SU-DHL-6 (cell line): ENCODE results near the gene POLG.

Source experiments
- H2AFZ ChIP-seq: fragments of 200-600 bp; sonication (generic); 2 replicates; pipeline ENCODE4 v1.6.1; 2014; ENCODE audit warnings: low read depth, mild to moderate bottlenecking, moderate library complexity, mixed read lengths, antibody characterized with exemption, low read length; ENCODE audit not compliant: severe bottlenecking
- H3F3A ChIP-seq: fragments of 200-600 bp; shearing (Covaris generic); 2 replicates; pipeline ENCODE4 v1.6.0; 2016; ENCODE audit warnings: antibody characterized with exemption, mild to moderate bottlenecking; ENCODE audit not compliant: insufficient read depth
- H3K27ac ChIP-seq: fragments of 200-600 bp; sonication (generic); 2 replicates; pipeline ENCODE4 v1.5.1; 2016; ENCODE audit warnings: low read depth, mild to moderate bottlenecking, low read length, moderate library complexity, mixed read lengths
- H3K27me3 ChIP-seq: fragments of 200-600 bp; sonication (generic), shearing (Covaris generic); 2 replicates; pipeline ENCODE4 v1.6.0; 2014; ENCODE audit warnings: mild to moderate bottlenecking, low read length
- H3K36me3 ChIP-seq: fragments of 200-600 bp; sonication (generic); 2 replicates; pipeline ENCODE4 v1.6.1; 2014; ENCODE audit warnings: mild to moderate bottlenecking, low read length, mixed read lengths
- H3K4me2 ChIP-seq: fragments of 300-600, 200-600 bp; shearing (Covaris generic), sonication (generic); 2 replicates; pipeline ENCODE4 v1.6.0; 2014; ENCODE audit warnings: low read length, low read depth, mild to moderate bottlenecking; ENCODE audit not compliant: poor library complexity, severe bottlenecking
- H3K4me3 ChIP-seq: fragments of 200-600 bp; sonication (generic); 2 replicates; pipeline ENCODE4 v1.5.1; 2014; ENCODE audit warnings: antibody characterized with exemption, low read length, mild to moderate bottlenecking, mixed read lengths; ENCODE audit not compliant: insufficient read depth, poor library complexity, severe bottlenecking
- H3K79me2 ChIP-seq: fragments of 200-600 bp; sonication (generic); 2 replicates; pipeline ENCODE4 v1.6.1; 2014; ENCODE audit warnings: mild to moderate bottlenecking, low read length, moderate library complexity; ENCODE audit not compliant: insufficient read depth
- H3K9ac ChIP-seq: fragments of 200-600 bp; sonication (generic); 2 replicates; pipeline ENCODE4 v1.7.0; 2014; ENCODE audit warnings: mild to moderate bottlenecking, low read length
- H3K9me2 ChIP-seq: fragments of 200-600 bp; sonication (generic); replicated peaks from 2 replicates; pipeline ENCODE4 v1.6.1; 2014; ENCODE audit warnings: low read length; ENCODE audit not compliant: insufficient read depth
- H3K9me3 ChIP-seq: fragments of 200-600 bp; sonication (generic); 2 replicates; pipeline ENCODE4 v1.6.1; 2014; ENCODE audit warnings: low read length, mixed read lengths; ENCODE audit not compliant: insufficient read depth
- H4K20me1 ChIP-seq: fragments of 200-600 bp; sonication (generic); 2 replicates; pipeline ENCODE4 v1.6.1; 2014; ENCODE audit warnings: low read depth, mild to moderate bottlenecking, antibody characterized with exemption, low read length, moderate library complexity, mixed read lengths
- CTCF ChIP-seq: fragments of 200-600 bp; sonication (generic); IDR thresholded peaks from one replicate; pipeline ENCODE4 v1.5.1; 2017; ENCODE audit warnings: antibody characterized with exemption, mild to moderate bottlenecking, low read length, moderate library complexity; ENCODE audit not compliant: insufficient read depth, poor library complexity, severe bottlenecking
- EZH2phosphoT487 ChIP-seq: fragments of 200-600 bp; sonication (generic), shearing (Covaris generic); conservative IDR thresholded peaks from 2 replicates; pipeline ENCODE4 v1.6.1; 2018; ENCODE audit warnings: mild to moderate bottlenecking, antibody characterized with exemption, low read length, moderate library complexity, mixed read lengths

The POLG gene

GRCh38 chr15:89377024-89377841 is 42.6 kb upstream of the POLG start:
- no peaks in the 10 kb centered on the region for H3K36me3 ChIP-seq

GRCh38 chr15:89376388-89376787 is 41.8 kb upstream of the POLG start:
- no peak overlapping the region for H3K4me2 ChIP-seq
- H3K79me2 ChIP-seq, result no peaks in the 10 kb centered on the region
- H3K36me3 ChIP-seq, result no peaks in the 10 kb centered on the region
- no peak for TF ChIP-seq EZH2phosphoT487
- no peak for TF ChIP-seq CTCF
- H3K27ac ChIP-seq, result no peak overlapping the region
- no peaks in the 10 kb centered on the region for H3K27me3 ChIP-seq
- H3K9me2 ChIP-seq, result no peaks in the 10 kb centered on the region
- no peak overlapping the region for H3K9ac ChIP-seq
- no peak overlapping the region for H3K4me3 ChIP-seq
- H3F3A ChIP-seq, result no peaks in the 10 kb centered on the region
- H3K9me3 ChIP-seq, result no peaks in the 10 kb centered on the region
- H4K20me1 ChIP-seq, result no peaks in the 10 kb centered on the region
- no peak overlapping the region for H2AFZ ChIP-seq

More at GRCh38 chr15:89377024-89377841, 42.6 kb upstream of the POLG start:
- TF ChIP-seq CTCF (no peak), EZH2phosphoT487 (no peak)
- Histone ChIP-seq H3F3A (no peaks in the 10 kb centered on the region), H3K27me3 (no peaks in the 10 kb centered on the region), H3K9me2 (no peaks in the 10 kb centered on the region), H3K4me3 (no peak overlapping the region), H2AFZ (no peak overlapping the region), H3K27ac (no peak overlapping the region), H3K9me3 (no peaks in the 10 kb centered on the region), H4K20me1 (no peaks in the 10 kb centered on the region), H3K9ac (no peak overlapping the region), H3K79me2 (no peaks in the 10 kb centered on the region), H3K4me2 (no peak overlapping the region)

GRCh38 chr15:89375093-89376005 is 40.7 kb upstream of the POLG start:
- Histone ChIP-seq H3K9ac (no peak overlapping the region), H3K9me2 (no peaks in the 10 kb centered on the region), H3K27ac (no peak overlapping the region), H3K27me3 (no peaks in the 10 kb centered on the region), H3K4me3 (no peak overlapping the region), H3F3A (no peaks in the 10 kb centered on the region), H3K79me2 (no peaks in the 10 kb centered on the region), H3K9me3 (no peaks in the 10 kb centered on the region), H3K36me3 (no peaks in the 10 kb centered on the region), H4K20me1 (no peaks in the 10 kb centered on the region), H3K4me2 (no peak overlapping the region), H2AFZ (no peak overlapping the region)
- TF ChIP-seq EZH2phosphoT487, result no peak
- TF ChIP-seq CTCF, result no peak
